Activated T-cell treated with anti-CD3 and anti-CD28 coated beads, Interleukin-2, amount 50 U/mL, for 72 hours (primary cell): ENCODE measurements around the gene FOXRED1. TPM values are rescaled to one million over a fixed set of nuclear protein-coding genes. Genes with fewer than 3 reads are reported as not detected.

ENCODE experiments used
- ATAC-seq, 2 donors: fragments of 150-1000 bp; cut with Tn5 transposase; replicated peaks in 1 of 2; 2 replicates each; pipeline ENCODE4 v1.10.0; 2021; ENCODE audit warnings: moderate library complexity in 2 of 2, mild to moderate bottlenecking in 1 of 2
- DNase-seq, 2 donors: peaks; one replicate each; pipeline ENCODE4 v3.0.0; 2021 to 2022; ENCODE audit warnings: mixed read lengths in 1 of 2
- H3K27ac Mint-ChIP-seq: one replicate; pipeline ENCODE4 v1.8.0; 2022; ENCODE audit warnings: mild to moderate bottlenecking, moderate library complexity, mixed read lengths
- H3K27me3 Mint-ChIP-seq: one replicate; pipeline ENCODE4 v1.8.0; 2022; ENCODE audit warnings: low read depth, mixed read lengths
- H3K36me3 Mint-ChIP-seq, 2 donors: one replicate each; pipeline ENCODE4 v1.8.0; 2022; ENCODE audit warnings: mixed read lengths in 2 of 2, mild to moderate bottlenecking in 1 of 2; ENCODE audit not compliant: insufficient read depth in 2 of 2
- H3K4me1 Mint-ChIP-seq: one replicate; pipeline ENCODE4 v1.8.0; 2022; ENCODE audit warnings: low read depth, mixed read lengths
- H3K4me3 Mint-ChIP-seq, 2 donors: one replicate each; pipeline ENCODE4 v1.8.0; 2022; ENCODE audit warnings: mild to moderate bottlenecking in 2 of 2, mixed read lengths in 2 of 2, moderate library complexity in 2 of 2
- H3K9me3 Mint-ChIP-seq, 2 donors: one replicate each; pipeline ENCODE4 v1.8.0; 2022; ENCODE audit warnings: mixed read lengths in 2 of 2
- total RNA-seq, 2 donors: library from RNA; stranded (reverse); gene quantifications; one replicate each; pipeline ENCODE4 v1.2.3, GENCODE V29; 2022

The FOXRED1 gene
- total RNA-seq, 2 donors from 2014 or later, result 35.0 to 51.9 TPM

- peak overlapping the region; percentile 97 to 98 for H3K4me3 Mint-ChIP-seq
- ATAC-seq, result no peak
- peaks cover 6 to 10% of the 10 kb centered on the region in 2 donors for H3K36me3 Mint-ChIP-seq
- H3K27me3 Mint-ChIP-seq, result peaks cover 8% of the 10 kb centered on the region
- H3K27ac Mint-ChIP-seq, result peak overlapping the region; percentile 97
- H3K4me1 Mint-ChIP-seq, result peaks cover 49% of the 10 kb centered on the region
- DNase-seq, result no peak
- H3K9me3 Mint-ChIP-seq, result no peaks in the 10 kb centered on the region
Observed at GRCh38 chr11:126281666-126282175, 12.8 kb downstream of the FOXRED1 start.

GRCh38 chr11:126282361-126282735 lies 13.4 kb downstream of the FOXRED1 start:
- Mint-ChIP-seq H3K9me3 (no peaks in the 10 kb centered on the region), H3K27me3 (peaks cover 8% of the 10 kb centered on the region), H3K36me3 (peaks cover 6 to 9% of the 10 kb centered on the region in 2 donors), H3K4me3 (peak overlapping the region; percentile 97 to 98), H3K27ac (peak overlapping the region; percentile 97), H3K4me1 (peaks cover 49% of the 10 kb centered on the region)
- DNase-seq (peak; percentile 35 to 41), ATAC-seq (peak; percentile 27 to 28)

- Mint-ChIP-seq H3K36me3 (peaks cover 5 to 6% of the 10 kb centered on the region in 2 donors), H3K4me3 (peak within 1 kb of the TSS; percentile 97 to 98), H3K27ac (peak within 1 kb of the TSS; percentile 97), H3K9me3 (no peaks in the 10 kb centered on the region), H3K27me3 (peaks cover 8% of the 10 kb centered on the region), H3K4me1 (peaks cover 52% of the 10 kb centered on the region)
- ATAC-seq (peak; percentile 76 to 82), DNase-seq (peak; percentile 73 to 74)
Observed at GRCh38 chr11:126282736-126283591, 14.0 kb downstream of the FOXRED1 start, which contains the start of gene TIRAP. Gene TIRAP (plus strand): TSS chr11:126283093. CDS start chr11:126290895, 7,802 bp downstream.

GRCh38 chr11:126284829-126285228 lies 15.9 kb downstream of the FOXRED1 start:
- Mint-ChIP-seq H3K9me3 (no peaks in the 10 kb centered on the region), H3K27ac (peak overlapping the region; percentile 33), H3K4me1 (peaks cover 57% of the 10 kb centered on the region), H3K27me3 (peaks cover 8% of the 10 kb centered on the region), H3K36me3 (peaks cover 4 to 6% of the 10 kb centered on the region in 2 donors), H3K4me3 (peak overlapping the region; percentile 97 to 98)
- ATAC-seq (peak; percentile 68), DNase-seq (peak; percentile 89 to 90)

- Mint-ChIP-seq H3K9me3 (no peaks in the 10 kb centered on the region), H3K27ac (peak overlapping the region; percentile 24), H3K36me3 (peaks cover 3 to 6% of the 10 kb centered on the region in 2 donors), H3K4me3 (no peak overlapping the region), H3K4me1 (peaks cover 37% of the 10 kb centered on the region), H3K27me3 (no peaks in the 10 kb centered on the region)
- DNase-seq (no peak), ATAC-seq (no peak)
Observed at GRCh38 chr11:126288237-126288636, 19.3 kb downstream of the FOXRED1 start.

- H3K36me3 Mint-ChIP-seq, result peaks cover 4 to 5% of the 10 kb centered on the region in 2 donors
- peaks cover 19% of the 10 kb centered on the region for H3K4me1 Mint-ChIP-seq
- no peak overlapping the region for H3K27ac Mint-ChIP-seq
- no peaks in the 10 kb centered on the region for H3K27me3 Mint-ChIP-seq
- DNase-seq (no peak), ATAC-seq (no peak)
- H3K4me3 Mint-ChIP-seq, result no peak overlapping the region
- no peaks in the 10 kb centered on the region for H3K9me3 Mint-ChIP-seq
Observed at GRCh38 chr11:126290887-126291286, 21.9 kb downstream of the FOXRED1 start.

- Mint-ChIP-seq H3K27ac (peak overlapping the region; percentile 18), H3K4me3 (no peak overlapping the region), H3K4me1 (peaks cover 10% of the 10 kb centered on the region), H3K36me3 (peaks cover 4 to 5% of the 10 kb centered on the region in 2 donors), H3K9me3 (no peaks in the 10 kb centered on the region), H3K27me3 (no peaks in the 10 kb centered on the region)
- ATAC-seq, result no peak
- no peak for DNase-seq
Observed at GRCh38 chr11:126293726-126294125, 24.8 kb downstream of the FOXRED1 start.

- ATAC-seq, result no peak
- no peak for DNase-seq
- Mint-ChIP-seq H3K36me3 (peaks cover 4 to 5% of the 10 kb centered on the region in 2 donors), H3K27ac (peak overlapping the region; percentile 17), H3K9me3 (no peaks in the 10 kb centered on the region), H3K4me1 (peaks cover 10% of the 10 kb centered on the region), H3K27me3 (no peaks in the 10 kb centered on the region), H3K4me3 (no peak overlapping the region)
Observed at GRCh38 chr11:126297004-126297403, 28.1 kb downstream of the FOXRED1 start.

- Mint-ChIP-seq H3K27me3 (no peaks in the 10 kb centered on the region), H3K4me1 (peaks cover 51% of the 10 kb centered on the region), H3K27ac (peak within 1 kb of the TSS; percentile 99), H3K9me3 (no peaks in the 10 kb centered on the region), H3K4me3 (peak within 1 kb of the TSS; percentile 93 to 97), H3K36me3 (peaks cover 5 to 6% of the 10 kb centered on the region in 2 donors)
- ATAC-seq, result peak; percentile 95 to 96
- peak; percentile 90 to 93 for DNase-seq
Observed at GRCh38 chr11:126303623-126304456, 34.9 kb downstream of the FOXRED1 start, which contains the start of gene DCPS. Gene DCPS (plus strand): TSS chr11:126304060. CDS start chr11:126304081, 21 bp downstream.

- no peaks in the 10 kb centered on the region for H3K27me3 Mint-ChIP-seq
- peaks cover 51% of the 10 kb centered on the region for H3K4me1 Mint-ChIP-seq
Observed at GRCh38 chr11:126304457-126305075, 35.6 kb downstream of the FOXRED1 start.

GRCh38 chr11:126305699-126306098 lies 36.7 kb downstream of the FOXRED1 start:
- H3K27ac Mint-ChIP-seq, result peak overlapping the region; percentile 72
- H3K4me3 Mint-ChIP-seq, result peak overlapping the region; percentile 79 to 93
- peak; percentile 34 to 35 for DNase-seq
- H3K9me3 Mint-ChIP-seq, result no peaks in the 10 kb centered on the region
- H3K36me3 Mint-ChIP-seq, result peaks cover 5 to 9% of the 10 kb centered on the region in 2 donors
- peak; percentile 63 to 68 for ATAC-seq
- peaks cover 57% of the 10 kb centered on the region for H3K4me1 Mint-ChIP-seq
- no peaks in the 10 kb centered on the region for H3K27me3 Mint-ChIP-seq

More at GRCh38 chr11:126304457-126305075, 35.6 kb downstream of the FOXRED1 start:
- H3K27ac Mint-ChIP-seq, result peak overlapping the region; percentile 99
- H3K36me3 Mint-ChIP-seq, result peaks cover 5 to 6% of the 10 kb centered on the region in 2 donors
- ATAC-seq (no peak), DNase-seq (no peak)
- no peaks in the 10 kb centered on the region for H3K9me3 Mint-ChIP-seq
- H3K4me3 Mint-ChIP-seq, result peak overlapping the region; percentile 93 to 97

GRCh38 chr11:126307706-126308105 lies 38.8 kb downstream of the FOXRED1 start:
- H3K9me3 Mint-ChIP-seq, result no peaks in the 10 kb centered on the region
- no peak for DNase-seq
- no peak overlapping the region for H3K4me3 Mint-ChIP-seq
- H3K4me1 Mint-ChIP-seq, result peaks cover 54% of the 10 kb centered on the region
- no peak for ATAC-seq
- no peak overlapping the region for H3K27ac Mint-ChIP-seq
- H3K27me3 Mint-ChIP-seq, result no peaks in the 10 kb centered on the region
- H3K36me3 Mint-ChIP-seq, result peaks cover 5 to 13% of the 10 kb centered on the region in 2 donors
